H1 (cell line): Measurements from ENCODE around the gene C1orf210.

Source experiments
- CBX8 ChIP-seq: fragments of 300-800, 300-1000 bp; sonication (generic); IDR thresholded peaks from 2 replicates; pipeline ENCODE4 v1.7.1; 2016; ENCODE audit warnings: low read depth, low read length, borderline replicate concordance
- CHD2 ChIP-seq: IDR thresholded peaks from 2 replicates; pipeline ENCODE4 v1.6.1; 2012; ENCODE audit warnings: low read length, improper control_type of control experiment
- CTCF ChIP-seq, 3 experiments: IDR thresholded peaks; 1 replicate in 2 of 3; 2 replicates in 1 of 3; pipeline versions ENCODE4 v1.5.1 to v1.6.1; 2011; ENCODE audit warnings: low read length in 3 of 3, mild to moderate bottlenecking in 3 of 3, inconsistent platforms in 2 of 3, low read depth in 1 of 3, moderate library complexity in 1 of 3; ENCODE audit not compliant: insufficient read depth in 1 of 3; ENCODE audit errors: control extremely low read depth in 1 of 3
- EGR1 ChIP-seq: IDR thresholded peaks from 2 replicates; pipeline ENCODE4 v1.6.1; 2011; ENCODE audit warnings: low read depth, low read length, borderline replicate concordance
- EP300 ChIP-seq, 2 experiments: IDR thresholded peaks; 1 replicate in 1 of 2; 2 replicates in 1 of 2; pipeline ENCODE4 v1.6.1; 2011 to 2012; ENCODE audit warnings: low read depth in 2 of 2, low read length in 2 of 2, mild to moderate bottlenecking in 2 of 2, borderline replicate concordance in 1 of 2, inconsistent platforms in 1 of 2, moderate library complexity in 1 of 2
- GTF2F1 ChIP-seq: IDR thresholded peaks from 2 replicates; pipeline ENCODE4 v1.6.1; 2012; ENCODE audit warnings: low read depth, low read length, improper control_type of control experiment, borderline replicate concordance
- HDAC2 ChIP-seq, 2 experiments: fragments of 300-600 bp in 1 of 2; sonication (generic) in 1 of 2; IDR thresholded peaks; 2 replicates each; pipeline ENCODE4 v1.6.1; 2011 to 2012; ENCODE audit warnings: low read depth in 2 of 2, low read length in 2 of 2, mild to moderate bottlenecking in 2 of 2, moderate library complexity in 2 of 2, borderline replicate concordance in 1 of 2, inconsistent platforms in 1 of 2
- KDM1A ChIP-seq: fragments of 200-600, 300-600 bp; sonication (generic); IDR thresholded peaks from 2 replicates; pipeline ENCODE4 v1.7.1; 2016; ENCODE audit warnings: mild to moderate bottlenecking, low read length, borderline replicate concordance
- KDM4A ChIP-seq: IDR thresholded peaks from one replicate; pipeline ENCODE4 v1.7.1; 2012; ENCODE audit warnings: low read depth, mild to moderate bottlenecking, moderate library complexity, low read length, inconsistent platforms; ENCODE audit not compliant: severe bottlenecking
- POLR2A ChIP-seq, 2 experiments: IDR thresholded peaks; 1 replicate in 1 of 2; 2 replicates in 1 of 2; pipeline ENCODE4 v1.6.1; 2011; ENCODE audit warnings: low read depth in 2 of 2, low read length in 2 of 2, mild to moderate bottlenecking in 2 of 2; ENCODE audit errors: control extremely low read depth in 1 of 2
- POLR2AphosphoS5 ChIP-seq: IDR thresholded peaks from 2 replicates; pipeline ENCODE4 v1.6.1; 2011; ENCODE audit warnings: low read depth, low read length
- RAD21 ChIP-seq, 2 experiments: IDR thresholded peaks in 1 of 2; conservative IDR thresholded peaks in 1 of 2; 2 replicates each; pipeline ENCODE4 v1.6.1; 2011; ENCODE audit warnings: low read depth in 2 of 2, low read length in 2 of 2, improper control_type of control experiment in 1 of 2, inconsistent platforms in 1 of 2, mild to moderate bottlenecking in 1 of 2, moderate library complexity in 1 of 2
- SRF ChIP-seq: IDR thresholded peaks from 2 replicates; pipeline ENCODE4 v1.6.1; 2011; ENCODE audit warnings: mild to moderate bottlenecking, low read depth, low read length, moderate library complexity
- TF ChIP-seq, protein P1 (sequence below): IDR thresholded peaks from 2 replicates; pipeline ENCODE4 v1.6.1; 2011; ENCODE audit warnings: low read depth, mild to moderate bottlenecking, low read length; ENCODE audit not compliant: insufficient read depth

- TF ChIP-seq GTF2F1 (no peak), EP300 (IDR thresholded peaks at IDR 0.05; ENCODE audit: borderline replicate concordance in 1 of 2, low read depth in 2 of 2, low read length in 2 of 2) (no peak), RAD21 (IDR thresholded peaks at IDR 0.05 in 1 of 2, conservative IDR thresholded peaks at IDR 0.05 in 1 of 2; ENCODE audit: low read depth in 2 of 2, low read length in 2 of 2) (no peak), EGR1 (no peak), CTCF (IDR thresholded peaks at IDR 0.05; ENCODE audit: control extremely low read depth in 1 of 3, insufficient read depth in 1 of 3, low read depth in 1 of 3, low read length in 3 of 3) (no peak), SRF (no peak), POLR2A (IDR thresholded peaks at IDR 0.05; ENCODE audit: control extremely low read depth in 1 of 2, low read depth in 2 of 2, low read length in 2 of 2) (no peak), CHD2 (no peak), POLR2AphosphoS5 (no peak), KDM4A (no peak), CBX8 (no peak), HDAC2 (IDR thresholded peaks at IDR 0.05; ENCODE audit: borderline replicate concordance in 1 of 2, low read depth in 2 of 2, low read length in 2 of 2) (no peak), KDM1A (no peak)
- TF ChIP-seq, protein P1, sequence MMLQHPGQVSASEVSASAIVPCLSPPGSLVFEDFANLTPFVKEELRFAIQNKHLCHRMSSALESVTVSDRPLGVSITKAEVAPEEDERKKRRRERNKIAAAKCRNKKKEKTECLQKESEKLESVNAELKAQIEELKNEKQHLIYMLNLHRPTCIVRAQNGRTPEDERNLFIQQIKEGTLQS, result no peak
These were observed 34.4 kb upstream of the C1orf210 start for GRCh38 chr1:43319766-43320165.
